IPS-18a (cell line): Measurements from ENCODE around the gene PRKCQ.

ENCODE experiments used
- H3K27ac ChIP-seq: one replicate; pipeline ENCODE4 v1.5.1; 2013; ENCODE audit warnings: low read length
- H3K27me3 ChIP-seq: one replicate; pipeline ENCODE4 v1.6.1; 2013; ENCODE audit warnings: mild to moderate bottlenecking, low read length; ENCODE audit not compliant: control insufficient read depth, insufficient read depth
- H3K36me3 ChIP-seq: one replicate; pipeline ENCODE4 v1.6.1; 2013; ENCODE audit warnings: low read depth, low read length; ENCODE audit not compliant: control insufficient read depth
- H3K4me1 ChIP-seq: one replicate; pipeline ENCODE4 v1.6.1; 2013; ENCODE audit warnings: low read depth, low read length; ENCODE audit not compliant: control insufficient read depth
- H3K4me3 ChIP-seq: one replicate; pipeline ENCODE4 v1.5.1; 2013; ENCODE audit warnings: low read length
- H3K9ac ChIP-seq: one replicate; pipeline ENCODE4 v1.6.1; 2013; ENCODE audit warnings: mild to moderate bottlenecking, low read length, moderate library complexity
- H3K9me3 ChIP-seq: one replicate; pipeline ENCODE4 v1.6.1; 2013; ENCODE audit warnings: low read depth, low read length; ENCODE audit not compliant: control insufficient read depth

The PRKCQ gene

DNA sequence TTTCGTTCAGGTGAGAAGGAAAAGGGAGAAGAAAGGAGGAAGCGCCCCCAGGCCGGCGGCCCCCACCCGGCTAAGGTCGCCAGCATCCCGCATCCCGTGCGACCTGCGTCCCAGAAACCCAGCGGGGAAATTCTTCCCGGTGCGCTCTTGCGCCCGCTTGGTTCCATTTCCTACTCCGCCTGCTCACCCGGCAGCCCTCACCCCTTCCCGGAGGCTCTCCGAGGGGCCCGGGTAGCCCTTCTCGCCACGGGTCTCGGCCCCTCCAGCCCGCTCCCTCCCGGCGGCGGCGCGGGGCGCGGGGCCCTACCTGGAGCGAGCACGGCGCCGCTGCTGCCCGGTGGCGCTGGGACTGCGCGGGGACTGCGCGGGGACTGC lies at the start of gene PRKCQ:
PRKCQ (minus strand) TSS at position 373 of the 375 bp plus-strand sequence. CDS start 65,141 bp downstream, outside the sequence.
- Histone ChIP-seq H3K27ac (no peak within 1 kb of the TSS), H3K27me3 (peaks cover 23% of the 10 kb centered on the region), H3K9me3 (no peaks in the 10 kb centered on the region), H3K9ac (peak within 1 kb of the TSS; percentile 82), H3K36me3 (peaks cover 7% of the 10 kb centered on the region), H3K4me1 (peaks cover 28% of the 10 kb centered on the region), H3K4me3 (peak within 1 kb of the TSS; percentile 91)

DNA sequence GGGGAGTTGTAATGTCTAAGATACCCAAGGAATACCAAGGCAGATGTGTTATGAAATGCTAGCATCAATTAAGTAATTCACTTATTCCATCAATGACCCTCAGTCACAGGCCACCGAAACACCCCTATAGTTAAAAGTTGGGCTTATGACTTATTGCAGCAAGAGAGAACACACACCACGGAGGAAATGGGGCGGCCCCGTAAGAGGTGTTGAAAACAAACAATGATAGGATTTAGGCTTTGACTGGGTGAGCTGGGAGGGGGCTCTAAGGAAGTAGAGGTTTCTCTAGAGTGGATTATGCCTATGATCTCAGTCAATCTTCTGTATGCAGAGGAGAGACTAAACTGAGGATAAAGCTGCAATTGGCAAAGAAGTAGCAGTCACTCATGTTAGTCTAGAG lies 45.4 kb upstream of the PRKCQ start:
- Histone ChIP-seq H3K9ac (no peak overlapping the region), H3K27me3 (peaks cover 4% of the 10 kb centered on the region)

DNA sequence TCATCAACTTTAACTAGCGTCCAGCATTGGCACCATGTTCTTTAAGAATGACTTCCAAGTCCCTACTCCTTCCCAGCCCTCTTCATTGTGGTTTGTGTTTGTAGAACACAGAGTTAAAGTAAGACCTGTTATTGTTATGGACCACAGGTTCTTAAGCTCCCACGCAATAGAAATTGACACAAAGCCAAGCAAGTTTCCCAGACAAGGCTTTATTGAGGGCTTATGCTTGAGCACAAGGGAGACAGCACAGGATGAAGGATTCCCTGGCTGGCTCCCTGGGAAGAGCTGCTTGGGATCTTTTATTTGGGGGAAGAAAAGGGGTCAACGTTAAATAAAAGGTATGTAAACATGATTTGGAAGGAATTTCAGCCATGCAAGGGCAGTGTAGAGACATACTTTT lies 44.3 kb upstream of the PRKCQ start:
- Histone ChIP-seq H3K27me3 (peaks cover 4% of the 10 kb centered on the region), H3K36me3 (no peaks in the 10 kb centered on the region), H3K4me1 (peaks cover 22% of the 10 kb centered on the region), H3K27ac (no peak overlapping the region), H3K4me3 (no peak overlapping the region), H3K9ac (no peak overlapping the region), H3K9me3 (no peaks in the 10 kb centered on the region)

More for the DNA sequence above, 45.4 kb upstream of the PRKCQ start:
- no peaks in the 10 kb centered on the region for H3K36me3 ChIP-seq
- peaks cover 22% of the 10 kb centered on the region for H3K4me1 ChIP-seq
- no peak overlapping the region for H3K4me3 ChIP-seq
- H3K27ac ChIP-seq: no peak overlapping the region
- no peaks in the 10 kb centered on the region for H3K9me3 ChIP-seq

DNA sequence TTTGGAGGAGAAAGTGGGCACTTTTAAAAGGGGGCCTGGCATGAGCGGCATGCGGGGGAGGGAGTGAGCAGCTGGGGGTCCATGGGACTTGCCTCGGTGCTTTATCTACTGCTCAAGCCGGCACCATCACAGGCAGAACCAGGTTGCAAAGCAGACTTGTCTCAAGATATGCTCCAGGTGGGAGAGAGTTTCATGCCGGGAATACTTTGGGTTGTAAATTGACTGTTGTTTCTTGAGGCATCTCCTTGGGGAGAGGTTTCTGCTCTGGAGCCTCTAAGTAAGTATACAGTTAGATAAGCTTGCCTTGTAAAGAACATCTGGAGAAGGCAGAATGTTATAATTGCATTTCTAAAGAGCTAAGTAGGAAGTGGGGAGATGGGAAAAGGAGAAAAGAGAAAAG lies 42.8 kb upstream of the PRKCQ start:
- no peaks in the 10 kb centered on the region for H3K36me3 ChIP-seq
- H3K4me1 ChIP-seq: peaks cover 14% of the 10 kb centered on the region
- H3K27me3 ChIP-seq: peaks cover 4% of the 10 kb centered on the region
- H3K27ac ChIP-seq: no peak overlapping the region
- no peaks in the 10 kb centered on the region for H3K9me3 ChIP-seq
- no peak overlapping the region for H3K4me3 ChIP-seq
- no peak overlapping the region for H3K9ac ChIP-seq

DNA sequence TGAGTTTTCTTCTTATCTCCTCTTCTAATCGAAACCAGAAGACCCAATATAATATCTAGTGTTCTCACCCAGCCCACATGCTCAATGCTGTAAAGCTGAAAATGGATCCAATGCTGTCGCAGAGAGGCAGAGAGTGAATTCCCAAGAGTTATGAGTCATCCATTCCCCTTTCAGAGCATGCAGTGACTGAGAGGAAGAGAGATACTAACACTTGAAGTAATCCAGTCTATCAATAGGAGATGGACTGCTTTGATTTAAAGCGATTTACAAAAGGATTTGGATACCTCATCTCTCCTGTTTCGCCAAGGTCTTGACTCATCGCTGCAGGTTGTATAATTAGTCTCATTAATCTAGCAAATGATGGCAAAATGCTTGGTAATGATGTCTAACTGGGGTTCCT lies 41.5 kb upstream of the PRKCQ start:
- no peaks in the 10 kb centered on the region for H3K9me3 ChIP-seq
- peaks cover 4% of the 10 kb centered on the region for H3K27me3 ChIP-seq
- H3K9ac ChIP-seq: no peak overlapping the region
- H3K27ac ChIP-seq: no peak overlapping the region
- H3K4me1 ChIP-seq: peaks cover 14% of the 10 kb centered on the region
- no peak overlapping the region for H3K4me3 ChIP-seq
- no peaks in the 10 kb centered on the region for H3K36me3 ChIP-seq

DNA sequence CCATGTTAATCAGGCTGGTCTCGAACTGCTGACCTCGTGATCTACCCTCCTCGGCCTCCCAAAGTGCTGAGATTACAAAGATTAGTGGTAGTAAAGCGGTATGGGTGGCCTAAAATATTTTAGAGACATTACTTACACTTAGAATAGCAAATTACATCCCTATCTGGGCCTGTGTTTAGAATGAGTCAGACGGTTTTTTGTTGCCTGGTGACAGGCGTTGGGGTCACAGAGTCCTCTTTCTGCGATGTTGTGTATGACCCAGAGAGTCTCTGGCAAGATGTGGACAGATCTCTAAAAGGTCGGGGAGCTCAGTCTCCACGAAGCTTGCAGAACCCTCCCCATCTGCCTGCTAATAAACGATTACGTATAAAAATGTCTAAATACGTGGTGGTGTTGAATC lies 39.6 kb upstream of the PRKCQ start:
- H3K4me1 ChIP-seq: peaks cover 14% of the 10 kb centered on the region
- H3K36me3 ChIP-seq: no peaks in the 10 kb centered on the region
- no peak overlapping the region for H3K4me3 ChIP-seq
- H3K27me3 ChIP-seq: peaks cover 4% of the 10 kb centered on the region
- H3K27ac ChIP-seq: no peak overlapping the region
- no peaks in the 10 kb centered on the region for H3K9me3 ChIP-seq
- no peak overlapping the region for H3K9ac ChIP-seq

DNA sequence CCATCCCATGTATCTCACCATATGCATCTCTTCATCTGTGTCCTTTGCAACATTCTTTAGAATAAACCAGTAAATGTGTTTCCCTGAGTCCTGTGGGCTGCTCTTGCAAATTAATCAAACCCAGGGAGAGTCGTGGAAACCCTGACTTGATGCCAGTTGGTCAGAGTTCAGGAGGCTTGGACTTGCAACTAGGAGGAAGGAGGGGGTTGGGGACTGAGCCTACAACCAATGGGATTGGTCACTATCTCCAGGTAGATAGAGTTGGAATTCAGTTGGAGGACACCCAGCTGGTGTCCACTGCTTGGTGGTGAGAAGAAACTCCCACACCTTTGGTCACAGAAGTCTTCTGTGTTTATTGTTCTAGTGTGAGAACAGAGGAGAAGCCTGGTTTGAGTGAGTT lies 38.3 kb upstream of the PRKCQ start:
- Histone ChIP-seq H3K27me3 (no peaks in the 10 kb centered on the region), H3K4me1 (peaks cover under 1% of the 10 kb centered on the region), H3K4me3 (no peak overlapping the region), H3K27ac (no peak overlapping the region), H3K36me3 (no peaks in the 10 kb centered on the region), H3K9me3 (no peaks in the 10 kb centered on the region), H3K9ac (no peak overlapping the region)

DNA sequence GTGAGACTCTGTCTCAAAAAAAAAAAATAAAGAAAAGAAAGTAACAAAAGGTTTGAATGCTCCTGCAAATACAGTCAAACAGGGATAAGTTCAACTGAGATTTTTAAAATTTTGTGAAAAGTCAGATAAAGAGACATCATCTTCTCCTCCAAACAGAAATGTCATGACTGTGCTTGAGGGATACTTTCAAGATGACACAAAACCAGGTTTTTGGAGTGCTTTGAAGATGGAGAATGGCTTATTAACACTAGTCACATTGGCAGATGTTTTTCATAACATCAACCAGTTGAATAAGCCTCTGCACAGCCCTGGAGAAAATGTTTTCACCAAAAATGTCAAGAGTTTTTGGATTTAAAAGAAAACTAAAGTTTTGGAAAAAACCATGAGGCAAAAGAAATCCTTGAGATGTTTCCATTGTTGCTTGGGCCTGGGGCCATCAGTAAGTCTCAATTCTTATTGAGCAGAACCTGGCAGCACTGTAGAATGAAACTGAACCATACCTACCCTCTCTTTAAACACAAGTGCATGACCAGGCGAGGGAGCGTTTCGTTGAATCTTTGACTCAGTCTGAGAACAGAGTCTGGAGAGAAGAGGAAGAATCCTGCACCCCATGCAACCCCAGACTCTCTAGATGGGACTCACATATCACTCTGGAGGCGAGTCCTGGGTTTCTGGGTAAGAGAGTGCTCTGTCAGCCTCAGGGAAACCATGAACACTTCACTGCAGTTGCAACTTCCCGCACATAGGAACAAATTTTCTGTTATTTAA lies 37.4 kb upstream of the PRKCQ start:
- no peaks in the 10 kb centered on the region for H3K9me3 ChIP-seq
- H3K27me3 ChIP-seq: no peaks in the 10 kb centered on the region
- no peak overlapping the region for H3K4me3 ChIP-seq
- no peak overlapping the region for H3K27ac ChIP-seq
- no peaks in the 10 kb centered on the region for H3K4me1 ChIP-seq
- no peak overlapping the region for H3K9ac ChIP-seq
- no peaks in the 10 kb centered on the region for H3K36me3 ChIP-seq

DNA sequence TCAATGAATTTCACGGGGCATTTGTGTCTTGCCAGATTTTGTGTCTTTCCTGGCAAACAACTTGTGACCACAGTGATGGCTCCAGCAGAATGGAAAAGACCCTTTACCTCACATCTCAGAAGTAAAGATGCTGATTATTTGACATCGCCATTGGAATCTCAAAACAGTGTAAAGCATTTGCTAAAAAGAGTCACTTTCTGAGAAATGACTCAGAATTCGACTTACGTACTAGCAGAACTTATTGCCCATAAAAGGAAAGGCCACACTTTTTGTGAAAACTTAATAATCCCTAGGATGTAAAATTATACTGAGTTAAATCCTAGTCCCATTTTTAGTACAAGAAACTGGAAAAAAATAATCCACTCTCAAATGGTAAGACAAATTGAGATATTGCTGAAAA lies 35.9 kb upstream of the PRKCQ start:
- Histone ChIP-seq H3K27me3 (no peaks in the 10 kb centered on the region), H3K4me3 (no peak overlapping the region), H3K9me3 (no peaks in the 10 kb centered on the region), H3K36me3 (no peaks in the 10 kb centered on the region), H3K27ac (no peak overlapping the region), H3K4me1 (no peaks in the 10 kb centered on the region), H3K9ac (no peak overlapping the region)

DNA sequence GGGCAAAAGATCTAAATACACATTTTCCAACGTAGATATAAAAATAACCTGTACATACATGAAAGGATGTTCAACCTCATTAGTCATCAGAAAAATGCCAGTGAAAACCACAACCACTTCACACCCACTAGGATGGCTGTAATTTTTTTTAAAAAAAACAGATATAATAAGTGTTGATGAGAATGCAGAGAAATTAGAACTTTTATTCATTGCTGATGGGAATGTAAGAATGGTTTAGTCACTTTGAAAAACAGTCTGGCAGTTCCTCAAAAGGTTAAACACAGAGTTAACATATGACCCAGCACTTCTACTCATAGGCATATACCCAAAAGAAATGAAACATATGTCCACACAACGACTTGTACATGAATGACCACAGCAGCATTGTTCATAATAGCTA lies 32.3 kb upstream of the PRKCQ start:
- Histone ChIP-seq H3K27ac (no peak overlapping the region), H3K4me3 (no peak overlapping the region), H3K27me3 (no peaks in the 10 kb centered on the region), H3K9me3 (no peaks in the 10 kb centered on the region), H3K9ac (no peak overlapping the region), H3K4me1 (no peaks in the 10 kb centered on the region), H3K36me3 (no peaks in the 10 kb centered on the region)

DNA sequence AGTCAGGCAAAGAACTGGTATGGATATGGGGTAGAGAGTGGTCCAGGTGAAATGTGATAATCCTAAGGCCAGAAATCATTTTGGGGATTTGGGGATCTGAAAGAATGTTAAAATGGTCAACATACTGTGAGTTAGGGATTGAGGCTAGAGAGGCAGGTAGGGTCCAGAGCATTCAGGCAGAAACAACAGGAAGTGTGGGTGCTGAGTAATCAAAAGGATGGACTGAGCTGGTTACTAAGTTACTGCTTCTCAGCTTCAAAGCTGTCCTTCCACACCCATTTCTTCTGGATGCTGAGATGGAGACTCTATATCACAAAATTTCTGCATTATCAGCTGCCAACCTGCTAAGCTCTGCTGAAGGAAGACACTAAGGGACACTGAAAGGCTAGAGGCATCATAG lies 30.6 kb upstream of the PRKCQ start:
- Histone ChIP-seq H3K27ac (no peak overlapping the region), H3K9me3 (no peaks in the 10 kb centered on the region), H3K9ac (no peak overlapping the region), H3K36me3 (no peaks in the 10 kb centered on the region), H3K27me3 (no peaks in the 10 kb centered on the region), H3K4me3 (no peak overlapping the region), H3K4me1 (no peaks in the 10 kb centered on the region)

DNA sequence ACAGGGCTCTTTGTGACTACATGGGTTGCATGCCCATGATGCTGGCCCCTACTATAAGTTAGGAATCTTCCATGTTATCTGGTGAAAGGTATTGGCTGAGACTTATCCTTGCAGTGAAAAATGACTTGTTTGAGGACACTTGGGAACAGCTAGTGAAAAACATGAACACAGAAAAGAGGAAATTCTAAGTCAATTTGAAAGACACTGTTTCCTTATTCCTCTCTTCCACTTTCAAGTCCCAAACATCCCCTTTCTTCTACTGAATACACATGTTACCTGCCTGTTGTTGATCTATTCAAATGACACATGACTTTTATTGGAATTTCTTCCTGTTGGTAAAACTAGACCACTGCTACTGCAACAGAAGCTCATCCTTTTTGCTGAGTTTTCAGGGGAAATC lies 29.5 kb upstream of the PRKCQ start:
- Histone ChIP-seq H3K9me3 (no peaks in the 10 kb centered on the region), H3K9ac (no peak overlapping the region), H3K4me3 (no peak overlapping the region), H3K4me1 (no peaks in the 10 kb centered on the region), H3K27me3 (no peaks in the 10 kb centered on the region), H3K27ac (no peak overlapping the region), H3K36me3 (no peaks in the 10 kb centered on the region)
